ENCODE data around the gene ALG3.

ALG3 gene

GRCh38 chr3:184198509-184198908 lies 50.3 kb downstream of the ALG3 start:
- no peak overlapping the region for H3K27ac ChIP-seq (ENCODE audit: low read depth, low read length)
- peaks cover 6 to 30% of the 10 kb centered on the region in 2 donors for H3K36me3 ChIP-seq (ENCODE audit: control insufficient read depth in 1 of 2, insufficient read depth in 2 of 2, low read length in 2 of 2)
- H3K4me1 ChIP-seq (ENCODE audit: control insufficient read depth in 1 of 2, insufficient read depth in 2 of 2, low read length in 2 of 2): no peaks in the 10 kb centered on the region
- no peak overlapping the region for H3K9ac ChIP-seq (ENCODE audit: low read depth in 1 of 2, low read length in 2 of 2)
- no peaks in the 10 kb centered on the region for H3K27me3 ChIP-seq (ENCODE audit: control insufficient read depth in 1 of 2, insufficient read depth in 2 of 2, low read length in 2 of 2)
- no peaks in the 10 kb centered on the region for H3K9me3 ChIP-seq (ENCODE audit: control insufficient read depth in 1 of 2, low read length in 2 of 2)
- no peak overlapping the region for H3K4me3 ChIP-seq (ENCODE audit: low read depth in 1 of 2, low read length in 2 of 2)

- no peak overlapping the region for H3K4me3 ChIP-seq (ENCODE audit: low read depth in 1 of 2, low read length in 2 of 2)
- no peaks in the 10 kb centered on the region for H3K4me1 ChIP-seq (ENCODE audit: control insufficient read depth in 1 of 2, insufficient read depth in 2 of 2, low read length in 2 of 2)
- H3K9me3 ChIP-seq (ENCODE audit: control insufficient read depth in 1 of 2, low read length in 2 of 2): no peaks in the 10 kb centered on the region
- no peaks in the 10 kb centered on the region for H3K27me3 ChIP-seq (ENCODE audit: control insufficient read depth in 1 of 2, insufficient read depth in 2 of 2, low read length in 2 of 2)
- H3K27ac ChIP-seq (ENCODE audit: low read depth, low read length): no peak overlapping the region
- H3K9ac ChIP-seq (ENCODE audit: low read depth in 1 of 2, low read length in 2 of 2): no peak overlapping the region
- H3K36me3 ChIP-seq (ENCODE audit: control insufficient read depth in 1 of 2, insufficient read depth in 2 of 2, low read length in 2 of 2): peaks cover 23 to 48% of the 10 kb centered on the region in 2 donors
Measured at GRCh38 chr3:184196536-184196935, 52.2 kb downstream of the ALG3 start.

GRCh38 chr3:184193991-184194539 lies 54.7 kb downstream of the ALG3 start:
- Histone ChIP-seq H3K9ac (ENCODE audit: low read depth in 1 of 2, low read length in 2 of 2) (no peak overlapping the region), H3K4me3 (ENCODE audit: low read depth in 1 of 2, low read length in 2 of 2) (no peak overlapping the region), H3K27ac (ENCODE audit: low read depth, low read length) (no peak overlapping the region), H3K36me3 (ENCODE audit: control insufficient read depth in 1 of 2, insufficient read depth in 2 of 2, low read length in 2 of 2) (peaks cover 42 to 72% of the 10 kb centered on the region in 2 donors), H3K9me3 (ENCODE audit: control insufficient read depth in 1 of 2, low read length in 2 of 2) (no peaks in the 10 kb centered on the region), H3K27me3 (ENCODE audit: control insufficient read depth in 1 of 2, insufficient read depth in 2 of 2, low read length in 2 of 2) (no peaks in the 10 kb centered on the region), H3K4me1 (ENCODE audit: control insufficient read depth in 1 of 2, insufficient read depth in 2 of 2, low read length in 2 of 2) (no peaks in the 10 kb centered on the region)

GRCh38 chr3:184192889-184193288 lies 55.9 kb downstream of the ALG3 start:
- H3K4me3 ChIP-seq (ENCODE audit: low read depth in 1 of 2, low read length in 2 of 2): no peak overlapping the region
- H3K27me3 ChIP-seq (ENCODE audit: control insufficient read depth in 1 of 2, insufficient read depth in 2 of 2, low read length in 2 of 2): no peaks in the 10 kb centered on the region
- peaks cover 53 to 84% of the 10 kb centered on the region in 2 donors for H3K36me3 ChIP-seq (ENCODE audit: control insufficient read depth in 1 of 2, insufficient read depth in 2 of 2, low read length in 2 of 2)
- no peaks in the 10 kb centered on the region for H3K4me1 ChIP-seq (ENCODE audit: control insufficient read depth in 1 of 2, insufficient read depth in 2 of 2, low read length in 2 of 2)
- H3K27ac ChIP-seq (ENCODE audit: low read depth, low read length): no peak overlapping the region
- no peaks in the 10 kb centered on the region for H3K9me3 ChIP-seq (ENCODE audit: control insufficient read depth in 1 of 2, low read length in 2 of 2)
- no peak overlapping the region for H3K9ac ChIP-seq (ENCODE audit: low read depth in 1 of 2, low read length in 2 of 2)
